Activated CD8-positive, alpha-beta memory T cell treated with anti-CD3 and anti-CD28 coated beads for 4 hours (primary cell): Measurements from ENCODE around the gene OLFML1.

Source experiments
- DNase-seq, 2 donors: peaks; one replicate each; pipeline ENCODE4 v3.0.0-alpha.2; 2020; ENCODE audit warnings: low read depth in 2 of 2

Gene OLFML1

GRCh38 chr11:7559398-7560283 is 74.3 kb downstream of the OLFML1 start:
- no peak for DNase-seq
